Natural killer cell treated with Interleukin-12 subunit alpha and Interleukin-12 subunit beta and Interleukin-15 and Interleukin-18, amount 100 ng/mL, for 72 hours (primary cell): ENCODE results near the gene NUMB. TPM values are rescaled to one million over a fixed set of nuclear protein-coding genes. Genes with fewer than 3 reads are reported as not detected.

Experiments
- ATAC-seq, 2 donors: fragments of 150-1000 bp; cut with Tn5 transposase in 1 of 2; sonication (Bioruptor Pico), chemical (Tn5 transposase) in 1 of 2; 2 replicates each; pipeline ENCODE4 v1.10.0; 2021
- DNase-seq: peaks from one replicate; pipeline ENCODE4 v3.0.0; 2022; ENCODE audit warnings: low spot score
- H3K27ac Mint-ChIP-seq, 2 donors: 1 replicate in 1 of 2; 2 replicates in 1 of 2; pipeline ENCODE4 v1.8.0; 2022; ENCODE audit warnings: mixed read lengths in 2 of 2, mild to moderate bottlenecking in 1 of 2, moderate library complexity in 1 of 2
- H3K27me3 Mint-ChIP-seq, 2 donors: 1 replicate in 1 of 2; 2 replicates in 1 of 2; pipeline ENCODE4 v1.8.0; 2022; ENCODE audit warnings: mixed read lengths in 2 of 2
- H3K36me3 Mint-ChIP-seq: one replicate; pipeline ENCODE4 v1.8.0; 2022; ENCODE audit warnings: mixed read lengths
- H3K4me1 Mint-ChIP-seq, 2 donors: 1 replicate in 1 of 2; 2 replicates in 1 of 2; pipeline ENCODE4 v1.8.0; 2022; ENCODE audit warnings: low read depth in 2 of 2, mixed read lengths in 2 of 2, mild to moderate bottlenecking in 1 of 2
- H3K4me3 Mint-ChIP-seq: one replicate; pipeline ENCODE4 v1.8.0; 2022; ENCODE audit warnings: mixed read lengths
- H3K9me3 Mint-ChIP-seq: 2 replicates; pipeline ENCODE4 v1.8.0; 2022; ENCODE audit warnings: mixed read lengths
- total RNA-seq, 2 donors: library from RNA; stranded (reverse); gene quantifications; one replicate each; pipeline ENCODE4 v1.2.3, GENCODE V29; 2022

Gene NUMB
- total RNA-seq, 2 donors from 2014 or later: 77.1 to 88.7 TPM

DNA sequence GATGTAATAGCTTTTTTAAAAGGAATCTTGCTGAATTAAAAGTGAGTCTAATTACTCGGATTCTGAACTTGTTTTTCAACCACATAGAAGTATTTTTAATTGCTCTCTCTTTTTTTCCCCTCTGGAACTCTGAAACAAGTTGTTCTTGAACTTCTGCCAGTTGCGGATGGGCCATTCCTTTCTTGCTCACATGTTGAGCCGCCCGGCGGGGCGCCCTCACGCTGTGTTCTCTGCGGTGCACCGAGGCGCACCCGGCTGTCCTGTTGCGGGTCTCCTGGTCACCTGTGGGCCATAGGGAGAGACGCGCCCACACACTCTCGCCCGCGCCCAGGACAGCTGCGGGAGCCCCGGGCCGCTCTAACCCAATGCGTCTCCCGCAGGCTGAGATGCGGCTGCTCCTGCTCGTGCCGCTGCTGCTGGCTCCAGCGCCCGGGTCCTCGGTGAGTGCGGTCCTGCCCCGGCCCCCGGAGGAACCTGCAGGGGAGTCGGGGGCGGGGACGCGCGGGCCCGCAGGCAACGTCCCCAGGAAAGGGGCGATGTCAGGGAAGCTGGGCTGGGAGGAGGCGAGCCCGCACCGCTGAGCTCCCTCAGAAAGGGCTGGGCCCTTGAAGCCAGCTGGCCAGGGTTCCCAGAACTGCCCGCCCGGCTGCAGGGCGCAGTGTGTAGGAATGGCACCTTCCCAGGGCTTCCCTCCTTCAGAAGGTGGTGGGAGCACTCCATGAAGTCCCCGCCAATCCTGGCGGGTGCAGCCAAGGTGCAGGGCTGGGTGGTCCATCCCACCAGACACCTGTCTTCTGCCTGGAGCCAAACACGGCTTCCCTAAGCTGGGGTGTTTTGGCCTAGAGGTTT is 218.7 kb downstream of the NUMB start:
- DNase-seq: no peak
- no peak overlapping the region for H3K27ac Mint-ChIP-seq
- peaks cover 7 to 24% of the 10 kb centered on the region in 2 donors for H3K4me1 Mint-ChIP-seq
- H3K9me3 Mint-ChIP-seq: no peaks in the 10 kb centered on the region
- H3K36me3 Mint-ChIP-seq: peaks cover 5% of the 10 kb centered on the region
- peaks cover 40 to 56% of the 10 kb centered on the region in 2 donors for H3K27me3 Mint-ChIP-seq
- H3K4me3 Mint-ChIP-seq: no peak overlapping the region
- ATAC-seq: no peak

DNA sequence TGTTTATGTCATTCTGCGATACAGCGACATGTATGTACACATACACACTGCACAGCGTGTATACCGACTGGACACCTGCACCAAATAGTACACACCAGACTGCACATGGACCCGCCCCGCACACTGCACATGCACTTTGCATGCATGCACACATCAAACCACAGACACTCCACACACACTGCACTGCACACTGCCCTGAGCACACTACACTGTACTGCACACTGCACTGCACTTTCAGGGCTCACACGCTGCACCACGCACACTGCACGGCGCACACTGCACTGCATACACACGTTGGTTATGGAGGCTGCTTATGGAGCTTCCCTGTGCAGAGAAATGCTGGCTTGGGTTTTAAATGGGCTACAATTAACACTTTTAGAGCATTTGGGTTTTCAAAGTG is 219.4 kb downstream of the NUMB start:
- Mint-ChIP-seq H3K4me1 (peaks cover 7 to 24% of the 10 kb centered on the region in 2 donors), H3K27me3 (peaks cover 45 to 60% of the 10 kb centered on the region in 2 donors), H3K4me3 (no peak overlapping the region), H3K27ac (no peak overlapping the region), H3K9me3 (no peaks in the 10 kb centered on the region), H3K36me3 (peaks cover 5% of the 10 kb centered on the region)
- DNase-seq (no peak), ATAC-seq (no peak)

- ATAC-seq: no peak
- Mint-ChIP-seq H3K9me3 (no peaks in the 10 kb centered on the region), H3K4me1 (peaks cover 7 to 21% of the 10 kb centered on the region in 2 donors), H3K36me3 (peaks cover 5% of the 10 kb centered on the region), H3K27ac (no peak overlapping the region), H3K4me3 (no peak overlapping the region), H3K27me3 (peaks cover 50 to 60% of the 10 kb centered on the region in 2 donors)
- DNase-seq: no peak
Observed at GRCh38 chr14:73238424-73238852, 219.9 kb downstream of the NUMB start.

GRCh38 chr14:73237786-73238423 is 220.4 kb downstream of the NUMB start:
- peaks cover 7 to 17% of the 10 kb centered on the region in 2 donors for H3K4me1 Mint-ChIP-seq
- H3K27ac Mint-ChIP-seq: no peak overlapping the region
- no peaks in the 10 kb centered on the region for H3K9me3 Mint-ChIP-seq

GRCh38 chr14:73237219-73237785 is 221.0 kb downstream of the NUMB start, which contains the start of gene PAPLN:
Gene PAPLN, plus strand, starts transcription at chr14:73237506. Its CDS starts 2,273 bp downstream, at chr14:73239779.
- Mint-ChIP-seq H3K27me3 (peaks cover 47 to 52% of the 10 kb centered on the region in 2 donors), H3K27ac (no peak within 1 kb of the TSS), H3K4me3 (peak within 1 kb of the TSS; percentile 65), H3K36me3 (peaks cover 5% of the 10 kb centered on the region), H3K4me1 (peaks cover 7 to 11% of the 10 kb centered on the region in 2 donors), H3K9me3 (no peaks in the 10 kb centered on the region)
- ATAC-seq (peak in 1 of 2 donors; percentile 34), DNase-seq (no peak)

More at GRCh38 chr14:73237786-73238423, 220.4 kb downstream of the NUMB start:
- Mint-ChIP-seq H3K27me3 (peaks cover 48 to 58% of the 10 kb centered on the region in 2 donors), H3K4me3 (no peak overlapping the region), H3K36me3 (peaks cover 5% of the 10 kb centered on the region)
- DNase-seq (no peak), ATAC-seq (peak; percentile 21 to 22)

GRCh38 chr14:73236752-73237218 is 221.6 kb downstream of the NUMB start:
- peaks cover 7 to 11% of the 10 kb centered on the region in 2 donors for H3K4me1 Mint-ChIP-seq
- peaks cover 45 to 51% of the 10 kb centered on the region in 2 donors for H3K27me3 Mint-ChIP-seq
- ATAC-seq: no peak
- no peaks in the 10 kb centered on the region for H3K9me3 Mint-ChIP-seq
- DNase-seq: no peak
- H3K36me3 Mint-ChIP-seq: peaks cover 5% of the 10 kb centered on the region
- no peak overlapping the region for H3K27ac Mint-ChIP-seq
- H3K4me3 Mint-ChIP-seq: peak overlapping the region; percentile 65

DNA sequence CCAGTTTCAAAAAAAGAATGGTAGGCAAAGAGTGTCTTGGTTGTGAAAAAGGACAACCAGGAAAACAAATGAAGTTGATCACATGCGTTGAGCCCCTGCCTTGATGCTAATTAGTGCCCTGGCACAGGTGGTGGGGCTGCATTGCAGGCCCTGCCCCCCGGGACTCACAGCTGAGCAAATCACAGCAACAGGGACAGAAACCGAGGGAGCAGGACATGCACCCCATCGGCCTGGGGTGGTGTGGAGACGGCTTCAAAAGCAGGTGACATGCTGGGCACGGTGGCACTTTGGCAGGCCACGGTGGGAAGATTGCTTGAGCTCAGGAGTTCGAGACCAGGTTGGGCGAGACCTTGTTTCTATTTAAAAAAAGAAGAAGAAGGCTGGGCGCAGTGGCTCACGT is 222.2 kb downstream of the NUMB start:
- H3K27me3 Mint-ChIP-seq: peaks cover 41 to 46% of the 10 kb centered on the region in 2 donors
- H3K27ac Mint-ChIP-seq: no peak overlapping the region
- no peak for DNase-seq
- ATAC-seq: no peak
- H3K4me3 Mint-ChIP-seq: peak overlapping the region; percentile 38
- H3K36me3 Mint-ChIP-seq: peaks cover 5% of the 10 kb centered on the region
- no peaks in the 10 kb centered on the region for H3K9me3 Mint-ChIP-seq
- H3K4me1 Mint-ChIP-seq: peaks cover 7 to 11% of the 10 kb centered on the region in 2 donors

- Mint-ChIP-seq H3K4me3 (peak overlapping the region; percentile 38), H3K36me3 (peaks cover 5% of the 10 kb centered on the region), H3K9me3 (no peaks in the 10 kb centered on the region), H3K4me1 (peaks cover 7 to 11% of the 10 kb centered on the region in 2 donors), H3K27me3 (peaks cover 41 to 46% of the 10 kb centered on the region in 2 donors), H3K27ac (no peak overlapping the region)
- ATAC-seq (no peak), DNase-seq (no peak)
Observed at GRCh38 chr14:73235531-73236155, 222.7 kb downstream of the NUMB start.

DNA sequence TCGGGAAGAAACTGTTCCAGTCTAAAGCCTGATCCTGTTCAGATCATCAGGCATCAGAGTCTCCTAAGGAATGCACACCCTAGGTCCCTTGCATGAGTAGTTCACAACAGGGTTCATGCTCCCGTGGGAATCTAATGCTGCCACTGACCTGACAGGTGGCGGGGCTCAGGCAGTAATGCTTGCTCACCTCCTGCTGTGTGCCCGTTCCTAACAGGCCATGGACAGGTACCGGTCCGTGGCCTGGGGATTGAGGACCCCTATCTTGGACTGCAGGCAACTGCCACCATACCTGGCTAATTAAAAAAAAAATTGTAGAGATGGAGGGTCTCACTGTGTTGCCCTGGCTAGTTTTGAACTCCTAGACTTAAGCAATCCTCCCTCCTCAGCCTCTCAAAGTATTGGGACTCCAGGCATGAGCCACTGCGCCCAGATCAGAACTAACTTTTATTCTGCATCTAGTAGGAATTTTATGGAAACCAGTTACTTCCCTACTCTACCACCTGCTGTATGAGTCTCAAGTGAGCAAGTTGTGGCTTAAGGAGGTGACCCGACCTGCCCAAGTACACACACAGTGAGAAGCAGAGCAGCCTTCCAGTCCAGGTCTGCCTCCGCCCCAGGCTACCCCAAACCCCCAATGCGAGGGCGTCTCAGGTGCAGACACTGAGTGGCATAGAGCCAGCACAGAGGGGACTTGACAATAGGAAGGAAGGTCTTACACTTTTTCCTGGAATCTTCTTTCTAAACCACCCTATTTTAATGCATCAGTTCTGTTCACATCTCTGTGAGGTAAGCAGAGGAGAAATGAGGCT is 223.6 kb downstream of the NUMB start:
- H3K9me3 Mint-ChIP-seq: no peaks in the 10 kb centered on the region
- peaks cover 39 to 46% of the 10 kb centered on the region in 2 donors for H3K27me3 Mint-ChIP-seq
- H3K4me3 Mint-ChIP-seq: no peak overlapping the region
- peaks cover 5% of the 10 kb centered on the region for H3K36me3 Mint-ChIP-seq
- peaks cover 7 to 11% of the 10 kb centered on the region in 2 donors for H3K4me1 Mint-ChIP-seq
- DNase-seq (no peak), ATAC-seq (no peak)
- H3K27ac Mint-ChIP-seq: no peak overlapping the region

- Mint-ChIP-seq H3K4me1 (peaks cover 7 to 11% of the 10 kb centered on the region in 2 donors), H3K4me3 (no peak overlapping the region), H3K27ac (no peak overlapping the region), H3K36me3 (peaks cover 5% of the 10 kb centered on the region), H3K27me3 (peaks cover 34 to 41% of the 10 kb centered on the region in 2 donors), H3K9me3 (no peaks in the 10 kb centered on the region)
- no peak for DNase-seq
- ATAC-seq: no peak
Observed at GRCh38 chr14:73234029-73234428, 224.3 kb downstream of the NUMB start.

GRCh38 chr14:73233564-73233963 is 224.8 kb downstream of the NUMB start:
- H3K9me3 Mint-ChIP-seq: no peaks in the 10 kb centered on the region
- ATAC-seq: no peak
- no peak overlapping the region for H3K4me3 Mint-ChIP-seq
- no peak for DNase-seq
- peaks cover 7 to 11% of the 10 kb centered on the region in 2 donors for H3K4me1 Mint-ChIP-seq
- H3K27me3 Mint-ChIP-seq: peaks cover 32 to 36% of the 10 kb centered on the region in 2 donors
- H3K36me3 Mint-ChIP-seq: peaks cover 5% of the 10 kb centered on the region
- no peak overlapping the region for H3K27ac Mint-ChIP-seq

- no peak for DNase-seq
- Mint-ChIP-seq H3K36me3 (peaks cover 5% of the 10 kb centered on the region), H3K4me3 (no peak overlapping the region), H3K27ac (no peak overlapping the region), H3K4me1 (peaks cover 7 to 11% of the 10 kb centered on the region in 2 donors), H3K27me3 (peaks cover 32 to 36% of the 10 kb centered on the region in 2 donors), H3K9me3 (no peaks in the 10 kb centered on the region)
- no peak for ATAC-seq
Observed at GRCh38 chr14:73232984-73233383, 225.4 kb downstream of the NUMB start.
